Calu3 (cell line): ENCODE results near the gene TRIM63. TPM values are rescaled to one million over a fixed set of nuclear protein-coding genes. Genes with fewer than 3 reads are reported as not detected.

Experiments used
- BruUV-seq: library from RNA; stranded (reverse); fragments of 400-500 nt; replicated peaks from 2 replicates; lab custom pipeline; 2021; lab: Mats Ljungman, UMichigan
- CTCF ChIA-PET: fragments of 300-600 bp; sonication (Branson Sonifier 250); formaldehyde crosslinking; loops from one replicate; lab custom pipeline; 2022; ENCODE audit warnings: antibody characterized with exemption; lab: Charles Lee
- DNase-seq: peaks from one replicate; pipeline ENCODE4 v3.0.0; 2022
- H3K27ac Mint-ChIP-seq: one replicate; pipeline ENCODE4 v1.8.0; 2022; ENCODE audit warnings: mixed read lengths; ENCODE audit not compliant: unreplicated experiment
- H3K27me3 Mint-ChIP-seq: one replicate; pipeline ENCODE4 v1.8.0; 2022; ENCODE audit warnings: mixed read lengths; ENCODE audit not compliant: unreplicated experiment
- H3K36me3 Mint-ChIP-seq: one replicate; pipeline ENCODE4 v1.8.0; 2022; ENCODE audit warnings: mild to moderate bottlenecking, moderate library complexity, mixed read lengths; ENCODE audit not compliant: insufficient read depth, unreplicated experiment
- H3K4me1 Mint-ChIP-seq: one replicate; pipeline ENCODE4 v1.8.0; 2022; ENCODE audit warnings: mild to moderate bottlenecking, low read depth, mixed read lengths; ENCODE audit not compliant: unreplicated experiment
- H3K4me3 Mint-ChIP-seq: one replicate; pipeline ENCODE4 v1.8.0; 2022; ENCODE audit warnings: mild to moderate bottlenecking, low read depth, moderate library complexity, mixed read lengths; ENCODE audit not compliant: unreplicated experiment
- H3K9me3 Mint-ChIP-seq: one replicate; pipeline ENCODE4 v1.8.0; 2022; ENCODE audit warnings: low read depth, mixed read lengths; ENCODE audit not compliant: unreplicated experiment
- intact Hi-C: fragments of 100-400 bp; cut with micrococcal nuclease; formaldehyde crosslinking; loops from one replicate; pipeline ENCODE4 v1.10.0; 2022; ENCODE audit not compliant: unreplicated experiment
- total RNA-seq: library from RNA; stranded (reverse); gene quantifications from 2 replicates; pipeline ENCODE4 v1.2.3, GENCODE V29; 2022
- TF ChIP-seq, protein P1 (sequence below): fragments of 200-600 bp; IDR thresholded peaks from one replicate; pipeline ENCODE4 v1.8.0; 2022; ENCODE audit warnings: antibody characterized with exemption; ENCODE audit not compliant: unreplicated experiment

Gene TRIM63
- total RNA-seq, 1 experiment from 2014 or later, result not detected

DNA sequence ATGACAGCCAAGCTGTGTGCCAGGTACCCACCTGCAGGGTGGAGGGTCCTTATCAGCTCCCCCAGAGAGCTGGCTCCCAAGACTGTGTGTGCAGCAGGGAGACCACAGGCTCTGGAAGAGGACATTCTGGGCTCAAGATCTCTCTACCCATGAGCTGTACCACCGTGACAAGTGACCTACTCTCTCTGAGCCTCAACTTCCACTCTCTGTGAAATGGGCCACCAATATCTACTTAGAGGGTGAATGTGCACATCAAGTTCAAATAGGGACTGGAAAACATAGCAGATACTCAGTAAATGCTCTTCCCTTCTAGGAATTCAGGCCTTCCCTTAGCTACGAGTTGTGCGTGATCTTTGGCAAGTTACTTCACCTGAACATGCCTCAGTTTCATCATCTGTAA is 23.0 kb downstream of the TRIM63 start:
- intact Hi-C loops, result no loop called here
- no TSS peak for BruUV-seq
- H3K4me1 Mint-ChIP-seq, result no peaks in the 10 kb centered on the region
- TF ChIP-seq, protein P1, sequence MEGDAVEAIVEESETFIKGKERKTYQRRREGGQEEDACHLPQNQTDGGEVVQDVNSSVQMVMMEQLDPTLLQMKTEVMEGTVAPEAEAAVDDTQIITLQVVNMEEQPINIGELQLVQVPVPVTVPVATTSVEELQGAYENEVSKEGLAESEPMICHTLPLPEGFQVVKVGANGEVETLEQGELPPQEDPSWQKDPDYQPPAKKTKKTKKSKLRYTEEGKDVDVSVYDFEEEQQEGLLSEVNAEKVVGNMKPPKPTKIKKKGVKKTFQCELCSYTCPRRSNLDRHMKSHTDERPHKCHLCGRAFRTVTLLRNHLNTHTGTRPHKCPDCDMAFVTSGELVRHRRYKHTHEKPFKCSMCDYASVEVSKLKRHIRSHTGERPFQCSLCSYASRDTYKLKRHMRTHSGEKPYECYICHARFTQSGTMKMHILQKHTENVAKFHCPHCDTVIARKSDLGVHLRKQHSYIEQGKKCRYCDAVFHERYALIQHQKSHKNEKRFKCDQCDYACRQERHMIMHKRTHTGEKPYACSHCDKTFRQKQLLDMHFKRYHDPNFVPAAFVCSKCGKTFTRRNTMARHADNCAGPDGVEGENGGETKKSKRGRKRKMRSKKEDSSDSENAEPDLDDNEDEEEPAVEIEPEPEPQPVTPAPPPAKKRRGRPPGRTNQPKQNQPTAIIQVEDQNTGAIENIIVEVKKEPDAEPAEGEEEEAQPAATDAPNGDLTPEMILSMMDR, result no peak
- no peak for DNase-seq
- H3K4me3 Mint-ChIP-seq, result no peak overlapping the region
- CTCF ChIA-PET, result no interaction called here
- H3K27me3 Mint-ChIP-seq, result peaks cover 36% of the 10 kb centered on the region
- no peaks in the 10 kb centered on the region for H3K9me3 Mint-ChIP-seq
- H3K36me3 Mint-ChIP-seq, result no peaks in the 10 kb centered on the region
- H3K27ac Mint-ChIP-seq, result no peak overlapping the region

DNA sequence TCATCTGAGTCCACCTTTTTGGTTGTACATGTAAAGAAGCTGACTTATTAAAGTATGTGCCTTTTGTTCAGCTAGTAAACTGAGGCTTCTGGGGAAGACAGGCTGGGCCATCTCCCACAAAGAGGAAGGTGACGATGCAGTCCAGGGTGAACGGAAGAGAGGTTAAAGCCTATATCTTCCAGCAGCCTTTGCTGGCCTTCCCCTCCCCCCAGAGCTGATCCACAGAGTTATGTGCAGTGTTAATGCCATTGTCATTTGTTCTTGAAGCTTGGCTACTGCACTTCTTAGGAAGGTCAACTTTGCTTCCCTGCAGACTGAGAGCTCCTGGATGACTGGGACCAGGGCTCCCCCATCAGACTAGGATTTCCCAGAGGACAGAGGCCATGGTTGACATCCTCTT is 23.7 kb downstream of the TRIM63 start:
- TF ChIP-seq, protein P1, result no peak
- Mint-ChIP-seq H3K9me3 (no peaks in the 10 kb centered on the region), H3K36me3 (no peaks in the 10 kb centered on the region), H3K27ac (no peak overlapping the region), H3K4me1 (no peaks in the 10 kb centered on the region), H3K27me3 (peaks cover 29% of the 10 kb centered on the region), H3K4me3 (no peak overlapping the region)
- intact Hi-C loops, result no loop called here
- CTCF ChIA-PET, result no interaction called here
- BruUV-seq, result no TSS peak
- DNase-seq, result no peak

DNA sequence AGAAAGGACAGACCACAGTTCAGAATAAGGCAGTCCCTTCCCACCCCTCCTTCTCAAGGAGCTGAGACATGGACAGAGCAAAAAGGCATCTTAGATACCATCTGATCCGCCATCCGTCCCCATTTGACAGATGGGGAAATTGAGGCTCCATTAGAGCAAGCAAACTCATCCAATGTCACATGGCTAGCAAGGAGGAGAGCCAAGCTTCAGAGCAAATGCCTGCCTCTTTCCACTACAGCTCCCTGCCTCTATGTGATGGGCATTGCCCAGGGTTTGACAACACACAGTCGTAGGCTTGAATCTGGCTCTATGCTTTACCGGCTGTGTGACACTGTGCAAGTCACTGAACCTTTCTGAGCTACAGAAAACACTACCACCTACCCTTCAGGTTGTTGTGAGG is 25.5 kb downstream of the TRIM63 start:
- TF ChIP-seq, protein P1, result no peak
- Mint-ChIP-seq H3K9me3 (no peaks in the 10 kb centered on the region), H3K27me3 (peaks cover 20% of the 10 kb centered on the region), H3K4me3 (no peak overlapping the region), H3K4me1 (no peaks in the 10 kb centered on the region), H3K36me3 (no peaks in the 10 kb centered on the region), H3K27ac (no peak overlapping the region)
- no peak for DNase-seq
- intact Hi-C loops, result no loop called here
- CTCF ChIA-PET, result no interaction called here
- BruUV-seq, result no TSS peak

DNA sequence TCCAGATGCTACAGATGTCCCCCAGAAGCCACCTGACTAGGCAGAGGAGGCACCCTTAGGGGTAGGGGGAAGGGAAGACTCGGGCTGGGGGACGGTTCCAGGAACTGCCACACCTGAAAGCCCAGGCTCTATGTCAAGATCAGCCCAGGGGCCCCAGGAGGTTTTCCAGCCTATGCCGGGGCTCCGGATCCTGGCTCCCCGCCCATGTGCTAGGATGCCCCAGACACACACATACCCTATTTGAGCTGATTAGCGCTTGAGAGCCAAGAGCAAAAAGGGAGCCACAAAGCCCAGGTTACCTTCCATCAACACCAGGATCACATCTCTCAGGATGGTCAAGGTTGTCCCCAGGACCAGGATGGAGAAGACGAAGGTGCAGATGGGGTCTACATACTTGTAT is 26.0 kb downstream of the TRIM63 start:
- TF ChIP-seq, protein P1, result no peak
- intact Hi-C loops, result no loop called here
- no peaks in the 10 kb centered on the region for H3K9me3 Mint-ChIP-seq
- DNase-seq, result no peak
- peaks cover 5% of the 10 kb centered on the region for H3K4me1 Mint-ChIP-seq
- H3K36me3 Mint-ChIP-seq, result peaks cover 5% of the 10 kb centered on the region
- H3K27ac Mint-ChIP-seq, result no peak overlapping the region
- H3K4me3 Mint-ChIP-seq, result no peak overlapping the region
- CTCF ChIA-PET, result no interaction called here
- peaks cover 20% of the 10 kb centered on the region for H3K27me3 Mint-ChIP-seq
- BruUV-seq, result no TSS peak

DNA sequence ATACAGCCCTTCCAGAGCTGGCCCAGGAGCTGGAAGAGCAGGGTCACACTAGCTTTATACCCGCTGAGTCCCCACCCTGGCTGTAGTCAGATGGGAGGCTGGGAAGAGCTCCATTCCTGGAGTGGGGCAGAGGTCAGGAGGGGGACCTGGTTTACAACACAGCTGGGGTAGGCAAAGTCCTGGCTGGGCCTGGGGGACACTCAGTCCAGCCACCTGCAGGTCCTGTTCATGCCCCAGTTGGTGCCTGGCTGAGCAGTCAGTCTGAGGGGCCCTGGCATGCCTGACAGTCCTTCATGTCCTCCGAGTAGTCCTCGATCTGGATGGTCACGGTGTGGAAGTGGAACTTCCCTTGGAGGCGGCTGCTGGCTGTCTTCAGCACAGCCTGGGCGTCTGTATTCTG is 28.5 kb downstream of the TRIM63 start:
- TF ChIP-seq, protein P1, result no peak
- Mint-ChIP-seq H3K27me3 (peaks cover under 1% of the 10 kb centered on the region), H3K27ac (no peak overlapping the region), H3K36me3 (peaks cover 23% of the 10 kb centered on the region), H3K4me1 (peaks cover 12% of the 10 kb centered on the region), H3K4me3 (no peak overlapping the region), H3K9me3 (no peaks in the 10 kb centered on the region)
- BruUV-seq, result no TSS peak
- DNase-seq, result no peak
- CTCF ChIA-PET, result no interaction called here
- intact Hi-C loops, result no loop called here
